SU-DHL-6 (cell line): ENCODE results near the gene PNMA8B.
A peak's percentile ranks its signal among the peaks of the same experiment; 100 is the strongest.

Experiments
- H2AFZ ChIP-seq: fragments of 200-600 bp; sonication (generic); 2 replicates; pipeline ENCODE4 v1.6.1; 2014; ENCODE audit warnings: low read depth, mild to moderate bottlenecking, moderate library complexity, mixed read lengths, antibody characterized with exemption, low read length; ENCODE audit not compliant: severe bottlenecking
- H3F3A ChIP-seq: fragments of 200-600 bp; shearing (Covaris generic); 2 replicates; pipeline ENCODE4 v1.6.0; 2016; ENCODE audit warnings: antibody characterized with exemption, mild to moderate bottlenecking; ENCODE audit not compliant: insufficient read depth
- H3K27ac ChIP-seq: fragments of 200-600 bp; sonication (generic); 2 replicates; pipeline ENCODE4 v1.5.1; 2016; ENCODE audit warnings: low read depth, mild to moderate bottlenecking, low read length, moderate library complexity, mixed read lengths
- H3K27me3 ChIP-seq: fragments of 200-600 bp; sonication (generic), shearing (Covaris generic); 2 replicates; pipeline ENCODE4 v1.6.0; 2014; ENCODE audit warnings: mild to moderate bottlenecking, low read length
- H3K36me3 ChIP-seq: fragments of 200-600 bp; sonication (generic); 2 replicates; pipeline ENCODE4 v1.6.1; 2014; ENCODE audit warnings: mild to moderate bottlenecking, low read length, mixed read lengths
- H3K4me2 ChIP-seq: fragments of 300-600, 200-600 bp; shearing (Covaris generic), sonication (generic); 2 replicates; pipeline ENCODE4 v1.6.0; 2014; ENCODE audit warnings: low read length, low read depth, mild to moderate bottlenecking; ENCODE audit not compliant: poor library complexity, severe bottlenecking
- H3K4me3 ChIP-seq: fragments of 200-600 bp; sonication (generic); 2 replicates; pipeline ENCODE4 v1.5.1; 2014; ENCODE audit warnings: antibody characterized with exemption, low read length, mild to moderate bottlenecking, mixed read lengths; ENCODE audit not compliant: insufficient read depth, poor library complexity, severe bottlenecking
- H3K79me2 ChIP-seq: fragments of 200-600 bp; sonication (generic); 2 replicates; pipeline ENCODE4 v1.6.1; 2014; ENCODE audit warnings: mild to moderate bottlenecking, low read length, moderate library complexity; ENCODE audit not compliant: insufficient read depth
- H3K9ac ChIP-seq: fragments of 200-600 bp; sonication (generic); 2 replicates; pipeline ENCODE4 v1.7.0; 2014; ENCODE audit warnings: mild to moderate bottlenecking, low read length
- H3K9me2 ChIP-seq: fragments of 200-600 bp; sonication (generic); replicated peaks from 2 replicates; pipeline ENCODE4 v1.6.1; 2014; ENCODE audit warnings: low read length; ENCODE audit not compliant: insufficient read depth
- H3K9me3 ChIP-seq: fragments of 200-600 bp; sonication (generic); 2 replicates; pipeline ENCODE4 v1.6.1; 2014; ENCODE audit warnings: low read length, mixed read lengths; ENCODE audit not compliant: insufficient read depth
- H4K20me1 ChIP-seq: fragments of 200-600 bp; sonication (generic); 2 replicates; pipeline ENCODE4 v1.6.1; 2014; ENCODE audit warnings: low read depth, mild to moderate bottlenecking, antibody characterized with exemption, low read length, moderate library complexity, mixed read lengths
- CTCF ChIP-seq: fragments of 200-600 bp; sonication (generic); IDR thresholded peaks from one replicate; pipeline ENCODE4 v1.5.1; 2017; ENCODE audit warnings: antibody characterized with exemption, mild to moderate bottlenecking, low read length, moderate library complexity; ENCODE audit not compliant: insufficient read depth, poor library complexity, severe bottlenecking
- EZH2phosphoT487 ChIP-seq: fragments of 200-600 bp; sonication (generic), shearing (Covaris generic); conservative IDR thresholded peaks from 2 replicates; pipeline ENCODE4 v1.6.1; 2018; ENCODE audit warnings: mild to moderate bottlenecking, antibody characterized with exemption, low read length, moderate library complexity, mixed read lengths

PNMA8B gene

GRCh38 chr19:46449228-46449627, 46.4 kb downstream of the PNMA8B start:
- H3K27me3 ChIP-seq, result no peaks in the 10 kb centered on the region

GRCh38 chr19:46448601-46449000, 47.1 kb downstream of the PNMA8B start:
- no peak for TF ChIP-seq EZH2phosphoT487
- no peak for TF ChIP-seq CTCF
- Histone ChIP-seq H3F3A (peaks cover 9% of the 10 kb centered on the region), H3K27ac (no peak overlapping the region), H3K4me2 (no peak overlapping the region), H4K20me1 (no peaks in the 10 kb centered on the region), H3K9me2 (no peaks in the 10 kb centered on the region), H3K9ac (no peak overlapping the region), H3K79me2 (peaks cover 9% of the 10 kb centered on the region; the same call in 1 of the 2 replicates), H3K36me3 (0 out of 2 replicates have a peak, but pooled peaks cover 7% of the 10 kb centered on the region), H3K4me3 (no peak overlapping the region), H3K27me3 (no peaks in the 10 kb centered on the region), H2AFZ (no peak overlapping the region), H3K9me3 (no peaks in the 10 kb centered on the region)

More at GRCh38 chr19:46449228-46449627, 46.4 kb downstream of the PNMA8B start:
- H3K9me2 ChIP-seq, result no peaks in the 10 kb centered on the region
- H3K9ac ChIP-seq, result no peak overlapping the region
- peaks cover 9% of the 10 kb centered on the region for H3F3A ChIP-seq
- no peak overlapping the region for H3K4me2 ChIP-seq
- H3K36me3 ChIP-seq, result 0 out of 2 replicates have a peak, but pooled peaks cover 7% of the 10 kb centered on the region
- H3K79me2 ChIP-seq, result peaks cover 9% of the 10 kb centered on the region; the same call in 1 of the 2 replicates
- H3K27ac ChIP-seq, result peak overlapping the region; percentile 35; the same call in 1 of the 2 replicates
- TF ChIP-seq EZH2phosphoT487, result no peak
- TF ChIP-seq CTCF, result no peak
- H3K9me3 ChIP-seq, result no peaks in the 10 kb centered on the region
- H3K4me3 ChIP-seq, result no peak overlapping the region
- H2AFZ ChIP-seq, result no peak overlapping the region
- H4K20me1 ChIP-seq, result no peaks in the 10 kb centered on the region

GRCh38 chr19:46447824-46448223, 47.8 kb downstream of the PNMA8B start:
- Histone ChIP-seq H3F3A (peaks cover 9% of the 10 kb centered on the region), H3K9me2 (no peaks in the 10 kb centered on the region), H3K27me3 (no peaks in the 10 kb centered on the region), H3K36me3 (0 out of 2 replicates have a peak, but pooled peaks cover 7% of the 10 kb centered on the region), H3K9me3 (no peaks in the 10 kb centered on the region), H3K27ac (peak overlapping the region; percentile 72), H4K20me1 (no peaks in the 10 kb centered on the region), H2AFZ (no peak overlapping the region), H3K4me3 (peak overlapping the region; percentile 45), H3K9ac (peak overlapping the region; percentile 57), H3K79me2 (peaks cover 9% of the 10 kb centered on the region; the same call in 1 of the 2 replicates), H3K4me2 (peak overlapping the region; percentile 64)
- TF ChIP-seq CTCF (no peak), EZH2phosphoT487 (no peak)
